Lower lobe of right lung (tissue), 2 donors: Measurements from ENCODE around the gene DAAM2. TPM values are rescaled to one million over a fixed set of nuclear protein-coding genes. Genes with fewer than 3 reads are reported as not detected.

Source experiments
- ATAC-seq, 2 donors: fragments of 200-7000 bp; cut with Tn5 transposase; one replicate each; pipeline ENCODE4 v1.9.1; 2020 to 2022; ENCODE audit warnings: mild to moderate bottlenecking in 2 of 2, moderate library complexity in 2 of 2
- DNase-seq: peaks from one replicate; pipeline ENCODE4 v3.0.0-alpha.2; 2020
- H3K27ac ChIP-seq: fragments of 200-600 bp; one replicate; pipeline ENCODE4 v1.8.0; 2022
- H3K27me3 ChIP-seq: fragments of 200-600 bp; one replicate; pipeline ENCODE4 v1.8.0; 2022; ENCODE audit warnings: low read depth
- H3K36me3 ChIP-seq: fragments of 200-600 bp; one replicate; pipeline ENCODE4 v1.8.0; 2022; ENCODE audit warnings: mild to moderate bottlenecking
- H3K4me1 ChIP-seq: fragments of 200-600 bp; one replicate; pipeline ENCODE4 v1.8.0; 2022
- H3K4me3 ChIP-seq: fragments of 200-600 bp; one replicate; pipeline ENCODE4 v1.8.0; 2022; ENCODE audit warnings: mild to moderate bottlenecking
- H3K9me3 ChIP-seq: fragments of 200-600 bp; one replicate; pipeline ENCODE4 v1.8.0; 2022
- intact Hi-C: fragments of 100-400 bp; cut with DNase I; formaldehyde crosslinking; loops from one replicate; pipeline ENCODE4 v1.11.0; 2022
- total RNA-seq: library from RNA; stranded (reverse); fragmentation: NEBNext Ultra II Directional; extraction: Animal tissue kit (Norgen Biotek cat#: 25700); gene quantifications from one replicate; pipeline ENCODE4 v1.2.1, GENCODE V29; 2021
- TF ChIP-seq, protein P1 (sequence below): fragments of 200-600 bp; IDR thresholded peaks from one replicate; pipeline ENCODE4 v1.8.0; 2022; ENCODE audit warnings: antibody characterized with exemption, mild to moderate bottlenecking
- donor health status: DM: no; HTN: yes; CAD: no; lungs with severe emphysema.

DAAM2 gene
- total RNA-seq, 1 donor from 2014 or later: 29.0 TPM

DNA sequence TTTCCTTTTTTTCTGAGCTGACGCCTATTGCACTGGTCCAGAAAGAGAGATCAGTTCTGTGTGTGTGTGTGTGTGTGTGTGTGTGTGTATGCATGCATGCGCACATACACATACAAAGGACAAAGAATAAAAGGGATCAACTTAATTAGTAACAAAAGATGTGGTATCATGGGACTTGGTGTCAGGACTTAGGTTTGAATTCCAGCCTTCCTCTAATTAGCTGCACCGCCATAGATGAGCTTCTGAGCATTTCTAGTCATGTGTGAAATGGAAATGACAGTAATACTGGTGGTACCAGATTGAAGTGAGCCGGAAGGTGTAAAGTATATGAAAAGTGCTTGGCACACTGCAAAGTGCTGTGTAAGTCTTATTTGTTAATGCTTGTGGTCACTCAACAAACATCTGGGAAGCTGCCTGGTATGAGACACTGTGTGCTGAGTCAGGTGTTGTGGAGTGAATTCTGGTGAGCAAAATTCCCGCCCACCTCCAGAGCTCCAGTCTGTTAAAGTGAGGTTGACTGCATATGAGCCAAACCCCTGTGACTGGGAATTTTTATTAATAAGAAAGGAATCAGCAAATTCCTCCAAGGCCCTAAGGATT, 12.4 kb downstream of the DAAM2 start:
- no peak overlapping the region for H3K27ac ChIP-seq

GRCh38 chr6:39806278-39806677, 14.1 kb downstream of the DAAM2 start:
- no peaks in the 10 kb centered on the region for H3K9me3 ChIP-seq
- ATAC-seq: no peak
- DNase-seq: no peak
- peaks cover 38% of the 10 kb centered on the region for H3K4me1 ChIP-seq
- TF ChIP-seq, protein P1, sequence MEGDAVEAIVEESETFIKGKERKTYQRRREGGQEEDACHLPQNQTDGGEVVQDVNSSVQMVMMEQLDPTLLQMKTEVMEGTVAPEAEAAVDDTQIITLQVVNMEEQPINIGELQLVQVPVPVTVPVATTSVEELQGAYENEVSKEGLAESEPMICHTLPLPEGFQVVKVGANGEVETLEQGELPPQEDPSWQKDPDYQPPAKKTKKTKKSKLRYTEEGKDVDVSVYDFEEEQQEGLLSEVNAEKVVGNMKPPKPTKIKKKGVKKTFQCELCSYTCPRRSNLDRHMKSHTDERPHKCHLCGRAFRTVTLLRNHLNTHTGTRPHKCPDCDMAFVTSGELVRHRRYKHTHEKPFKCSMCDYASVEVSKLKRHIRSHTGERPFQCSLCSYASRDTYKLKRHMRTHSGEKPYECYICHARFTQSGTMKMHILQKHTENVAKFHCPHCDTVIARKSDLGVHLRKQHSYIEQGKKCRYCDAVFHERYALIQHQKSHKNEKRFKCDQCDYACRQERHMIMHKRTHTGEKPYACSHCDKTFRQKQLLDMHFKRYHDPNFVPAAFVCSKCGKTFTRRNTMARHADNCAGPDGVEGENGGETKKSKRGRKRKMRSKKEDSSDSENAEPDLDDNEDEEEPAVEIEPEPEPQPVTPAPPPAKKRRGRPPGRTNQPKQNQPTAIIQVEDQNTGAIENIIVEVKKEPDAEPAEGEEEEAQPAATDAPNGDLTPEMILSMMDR: no peak
- no peak overlapping the region for H3K27ac ChIP-seq
- intact Hi-C loops: no loop called here
- H3K36me3 ChIP-seq: no peaks in the 10 kb centered on the region
- no peak overlapping the region for H3K4me3 ChIP-seq
- no peaks in the 10 kb centered on the region for H3K27me3 ChIP-seq

More for the DNA sequence above, 12.4 kb downstream of the DAAM2 start:
- Histone ChIP-seq H3K27me3 (no peaks in the 10 kb centered on the region), H3K4me1 (peaks cover 41% of the 10 kb centered on the region), H3K36me3 (no peaks in the 10 kb centered on the region), H3K4me3 (no peak overlapping the region), H3K9me3 (no peaks in the 10 kb centered on the region)
- intact Hi-C loops: no loop called here
- TF ChIP-seq, protein P1: no peak
- DNase-seq (no peak), ATAC-seq (peak; percentile 84 to 87)

DNA sequence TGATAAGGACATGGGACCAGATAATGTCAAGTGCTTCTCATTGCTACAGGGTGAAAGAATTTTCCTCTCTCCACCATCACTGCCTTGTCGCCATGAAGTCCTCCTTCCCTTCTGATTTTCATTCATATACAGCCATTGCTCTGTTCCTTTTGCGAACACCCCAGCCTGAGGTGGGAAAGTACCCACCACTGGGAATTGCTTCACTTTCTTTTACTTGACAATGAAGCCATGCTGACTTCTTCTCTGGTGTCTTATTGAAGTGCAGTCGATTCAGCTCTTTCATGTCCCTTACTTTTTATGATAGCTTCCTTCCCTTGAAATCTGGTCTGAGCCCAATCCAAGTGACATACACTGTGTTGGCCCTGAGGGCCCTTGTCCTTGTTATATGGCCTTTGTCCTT, 16.2 kb downstream of the DAAM2 start:
- TF ChIP-seq, protein P1: no peak
- no peak for ATAC-seq
- no peak overlapping the region for H3K27ac ChIP-seq
- peaks cover 46% of the 10 kb centered on the region for H3K4me1 ChIP-seq
- intact Hi-C loops: no loop called here
- H3K4me3 ChIP-seq: no peak overlapping the region
- no peak for DNase-seq
- H3K36me3 ChIP-seq: no peaks in the 10 kb centered on the region
- H3K9me3 ChIP-seq: no peaks in the 10 kb centered on the region
- no peaks in the 10 kb centered on the region for H3K27me3 ChIP-seq

- ATAC-seq: peak; percentile 59 to 71
Measured at GRCh38 chr6:39808964-39809363, 16.8 kb downstream of the DAAM2 start.

DNA sequence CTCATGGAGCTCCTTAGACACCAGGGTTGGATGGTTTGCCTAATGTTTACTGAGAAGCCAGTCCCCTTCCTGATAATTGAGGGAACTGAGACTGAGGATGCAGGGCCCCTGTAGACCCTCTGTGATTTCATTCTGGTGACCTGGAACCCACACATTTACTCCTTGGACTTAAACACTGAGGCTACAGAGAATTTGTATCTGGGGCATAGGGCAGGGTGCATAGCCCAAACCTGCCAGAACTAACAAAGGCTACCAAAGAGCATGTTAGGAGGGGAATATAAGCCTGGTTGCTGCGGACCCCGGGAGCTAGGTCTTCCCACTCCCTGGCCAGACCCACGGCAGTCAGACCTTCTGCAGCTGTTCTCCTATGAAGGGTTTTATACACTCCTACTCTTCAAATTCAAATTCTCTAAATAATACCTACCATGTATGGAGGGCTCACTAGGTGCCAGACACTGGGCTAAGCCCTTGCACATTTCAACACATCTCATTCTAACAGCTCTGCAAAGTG, 19.7 kb downstream of the DAAM2 start:
- Histone ChIP-seq H3K27ac (no peak overlapping the region), H3K4me1 (peaks cover 41% of the 10 kb centered on the region), H3K36me3 (no peaks in the 10 kb centered on the region), H3K9me3 (no peaks in the 10 kb centered on the region), H3K27me3 (no peaks in the 10 kb centered on the region), H3K4me3 (no peak overlapping the region)
- TF ChIP-seq, protein P1: no peak
- DNase-seq: no peak
- ATAC-seq: no peak
- intact Hi-C loops: no loop called here

More at GRCh38 chr6:39808964-39809363, 16.8 kb downstream of the DAAM2 start:
- H3K4me3 ChIP-seq: no peak overlapping the region
- H3K36me3 ChIP-seq: no peaks in the 10 kb centered on the region
- no peak overlapping the region for H3K27ac ChIP-seq
- DNase-seq: no peak
- no peaks in the 10 kb centered on the region for H3K27me3 ChIP-seq
- no peaks in the 10 kb centered on the region for H3K9me3 ChIP-seq
- intact Hi-C loops: no loop called here
- TF ChIP-seq, protein P1: no peak
- H3K4me1 ChIP-seq: peaks cover 48% of the 10 kb centered on the region
